ENCODE data around the gene PRDX1. TPM values are rescaled to one million over a fixed set of nuclear protein-coding genes. Genes with fewer than 3 reads are reported as not detected.

Gene PRDX1
- total RNA-seq, 5 donors from 2014 or later (not counting 1 experiment from before 2014, with no cell fraction given) = 59.3 to 156 (median 151) TPM

DNA sequence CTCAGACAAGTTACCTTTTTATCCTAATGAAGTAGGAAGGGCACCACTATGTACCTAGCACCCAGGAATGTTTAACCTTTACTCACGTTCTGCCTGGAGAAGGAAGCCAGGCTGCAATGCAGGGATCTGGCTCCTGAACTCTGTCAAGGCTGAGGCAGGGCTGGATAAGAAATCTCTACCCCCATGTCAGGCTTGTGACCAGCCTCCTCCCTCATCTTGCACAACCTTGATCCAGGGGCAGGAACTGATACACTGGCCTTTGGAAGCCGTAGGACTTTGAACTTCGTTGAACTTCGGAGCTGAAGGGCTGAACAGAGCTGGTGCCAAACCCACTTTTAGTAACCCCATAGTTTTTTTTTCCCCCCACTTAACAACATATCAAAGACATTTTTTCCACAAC lies 20.9 kb upstream of the PRDX1 start:
- H3K27me3 ChIP-seq (replicated peaks in 1 of 2; ENCODE audit: control insufficient read depth in 2 of 2, extremely low read depth in 1 of 2, insufficient read depth in 2 of 2, low read length in 1 of 2) = peaks cover 0 to 6% of the 10 kb centered on the region in 2 experiments
- H3K36me3 ChIP-seq (ENCODE audit: control insufficient read depth in 2 of 2, extremely low read depth in 1 of 2, insufficient read depth in 1 of 2, low read length in 1 of 2) = no peaks in the 10 kb centered on the region
- H3K9me3 ChIP-seq = no peaks in the 10 kb centered on the region
- ChIA-PET CTCF (no interaction called here), POLR2A (no interaction called here)
- Mint-ChIP-seq H3K36me3 (no peaks in the 10 kb centered on the region), H3K9me3 (no peaks in the 10 kb centered on the region), H3K4me3 (peak overlapping the region in 1 of 3 donors; percentile 23), H3K4me1 (peaks cover 12 to 33% (median 27%) of the 10 kb centered on the region in 3 donors), H3K27me3 (no peaks in the 10 kb centered on the region), H3K27ac (no peak overlapping the region)
- H3K4me1 ChIP-seq (ENCODE audit: control insufficient read depth in 1 of 2, extremely low read depth in 1 of 2, insufficient read depth in 2 of 2, low read length in 2 of 2) = peaks cover 23 to 28% of the 10 kb centered on the region in 2 experiments
- no peak for ATAC-seq (replicated peaks in 1 of 4)
- no peak overlapping the region for H3K4me3 ChIP-seq (ENCODE audit: control insufficient read depth in 1 of 2, extremely low read depth in 1 of 2, low read length in 1 of 2)
- DNase-seq = no peak
- WGBS (ENCODE audit: insufficient coverage) = 100% methylated on average over 1 of the region's 4 CpGs
- H3K27ac ChIP-seq (ENCODE audit: low read length) = no peak overlapping the region

DNA sequence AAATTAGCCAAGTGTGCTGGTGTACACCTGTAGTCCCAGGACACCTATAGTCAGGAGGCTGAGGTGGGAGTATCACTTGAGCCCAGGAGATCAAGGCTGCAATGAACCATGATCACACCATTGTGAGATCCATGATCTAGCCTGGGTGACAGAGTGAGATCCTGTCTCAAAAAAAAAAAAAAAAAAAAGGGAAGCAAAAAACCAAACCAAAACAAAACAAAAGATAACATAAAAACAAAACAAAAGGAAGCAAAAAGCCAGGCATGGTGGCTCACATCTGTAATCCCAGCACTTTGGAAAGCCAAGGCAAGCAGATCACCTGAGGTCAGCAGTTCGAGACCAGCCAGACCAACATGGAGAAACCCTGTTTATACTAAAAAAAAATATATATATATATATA lies 19.5 kb upstream of the PRDX1 start:
- Mint-ChIP-seq H3K27ac (no peak overlapping the region), H3K27me3 (no peaks in the 10 kb centered on the region), H3K36me3 (no peaks in the 10 kb centered on the region), H3K4me3 (peak overlapping the region in 1 of 3 donors; percentile 12), H3K4me1 (peaks cover 12 to 34% (median 27%) of the 10 kb centered on the region in 3 donors), H3K9me3 (no peaks in the 10 kb centered on the region)
- H3K27me3 ChIP-seq (replicated peaks in 1 of 2; ENCODE audit: control insufficient read depth in 2 of 2, extremely low read depth in 1 of 2, insufficient read depth in 2 of 2, low read length in 1 of 2) = peaks cover 0 to 6% of the 10 kb centered on the region in 2 experiments
- CTCF ChIA-PET = no interaction called here
- ATAC-seq (replicated peaks in 1 of 4) (no peak), DNase-seq (no peak)
- no peaks in the 10 kb centered on the region for H3K9me3 ChIP-seq
- peaks cover 23 to 28% of the 10 kb centered on the region in 2 experiments for H3K4me1 ChIP-seq (ENCODE audit: control insufficient read depth in 1 of 2, extremely low read depth in 1 of 2, insufficient read depth in 2 of 2, low read length in 2 of 2)
- no CpG with 5 or more reads among the region's 1 CpG for WGBS (ENCODE audit: insufficient coverage)
- H3K36me3 ChIP-seq (ENCODE audit: control insufficient read depth in 2 of 2, extremely low read depth in 1 of 2, insufficient read depth in 1 of 2, low read length in 1 of 2) = no peaks in the 10 kb centered on the region
- POLR2A ChIA-PET = no interaction called here
- no peak overlapping the region for H3K4me3 ChIP-seq (ENCODE audit: control insufficient read depth in 1 of 2, extremely low read depth in 1 of 2, low read length in 1 of 2)
- H3K27ac ChIP-seq (ENCODE audit: low read length) = no peak overlapping the region

DNA sequence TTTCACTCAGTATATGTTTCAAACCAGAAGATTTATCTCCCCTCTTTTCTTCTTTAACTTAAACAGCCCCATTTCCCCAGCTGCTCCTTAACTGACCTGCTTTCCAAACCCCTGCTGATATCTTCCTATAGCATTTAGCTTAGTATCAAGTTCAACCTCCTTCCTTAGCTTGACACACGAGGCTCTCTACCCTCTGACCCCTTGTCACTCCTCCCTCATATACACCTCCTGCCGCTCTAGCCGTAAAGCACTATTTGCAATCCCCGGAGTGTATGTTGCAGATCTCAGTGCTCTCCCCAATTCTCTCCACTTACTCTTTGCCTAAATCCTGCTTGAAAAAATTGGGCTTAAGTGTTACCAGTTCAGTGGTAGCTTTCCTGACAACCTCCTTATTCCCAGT lies 15.2 kb upstream of the PRDX1 start:
- no peaks in the 10 kb centered on the region for H3K9me3 ChIP-seq
- Mint-ChIP-seq H3K4me1 (peaks cover 0 to 4% (median 0%) of the 10 kb centered on the region in 3 donors), H3K9me3 (no peaks in the 10 kb centered on the region), H3K27me3 (no peaks in the 10 kb centered on the region), H3K27ac (no peak overlapping the region), H3K4me3 (no peak overlapping the region), H3K36me3 (no peaks in the 10 kb centered on the region)
- CTCF ChIA-PET = interaction anchor here in 1 of 2 donors (0.6 kb wide), 1 partner anchor 10 kb away, joined by 3 read pairs; no protein-coding TSS in a partner anchor
- H3K4me3 ChIP-seq (ENCODE audit: control insufficient read depth in 1 of 2, extremely low read depth in 1 of 2, low read length in 1 of 2) = no peak overlapping the region
- ATAC-seq (replicated peaks in 1 of 4) (no peak), DNase-seq (no peak)
- H3K36me3 ChIP-seq (ENCODE audit: control insufficient read depth in 2 of 2, extremely low read depth in 1 of 2, insufficient read depth in 1 of 2, low read length in 1 of 2) = no peaks in the 10 kb centered on the region
- 93% methylated on average over 4 of the region's 4 CpGs for WGBS (ENCODE audit: insufficient coverage)
- no peaks in the 10 kb centered on the region for H3K4me1 ChIP-seq (ENCODE audit: control insufficient read depth in 1 of 2, extremely low read depth in 1 of 2, insufficient read depth in 2 of 2, low read length in 2 of 2)
- H3K27me3 ChIP-seq (replicated peaks in 1 of 2; ENCODE audit: control insufficient read depth in 2 of 2, extremely low read depth in 1 of 2, insufficient read depth in 2 of 2, low read length in 1 of 2) = peaks cover 0 to 6% of the 10 kb centered on the region in 2 experiments
- no peak overlapping the region for H3K27ac ChIP-seq (ENCODE audit: low read length)
- POLR2A ChIA-PET = interaction anchor here (0.6 to 0.7 kb wide), 2 partner anchors 11 to 182 kb away, joined by 3 to 4 read pairs; no protein-coding TSS in a partner anchor

DNA sequence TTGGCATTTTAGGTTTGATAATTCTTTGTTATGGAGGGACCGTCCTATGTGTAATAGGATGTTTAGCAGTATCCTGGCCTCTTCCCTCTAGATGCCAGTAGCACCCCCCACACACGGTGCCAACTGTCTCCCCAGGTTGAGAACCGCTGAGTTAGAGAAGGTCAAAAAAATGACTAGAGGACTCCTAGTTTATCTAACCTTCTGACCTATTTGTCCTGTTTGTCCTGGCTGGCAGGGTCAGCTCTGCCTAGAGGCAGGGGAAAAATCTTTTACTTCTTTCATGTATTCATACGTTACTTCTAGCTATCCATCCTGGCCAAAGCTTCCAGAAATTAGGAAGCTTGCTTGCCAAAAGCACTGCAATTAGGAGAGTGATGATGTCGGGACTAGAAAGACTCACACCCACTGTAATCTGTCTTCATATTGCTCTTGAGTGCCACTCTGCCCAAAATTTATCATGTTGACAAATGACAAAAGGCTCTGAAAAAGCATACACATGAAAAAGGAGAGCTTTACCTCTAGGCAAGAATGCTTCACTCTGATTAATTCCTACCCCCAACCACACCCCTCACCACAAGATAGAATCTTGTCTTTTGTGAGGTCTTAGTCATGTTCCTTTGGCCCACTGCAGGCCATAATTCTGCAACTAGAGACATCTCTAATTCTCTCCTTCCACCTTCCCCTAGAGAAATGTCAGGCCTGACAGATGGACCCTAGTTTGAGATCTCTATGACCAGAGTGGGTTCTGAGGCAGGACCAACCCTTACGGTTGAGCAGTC lies 14.5 kb upstream of the PRDX1 start:
- Histone ChIP-seq H3K27me3 (replicated peaks in 1 of 2; ENCODE audit: control insufficient read depth in 2 of 2, extremely low read depth in 1 of 2, insufficient read depth in 2 of 2, low read length in 1 of 2) (peaks cover 0 to 6% of the 10 kb centered on the region in 2 experiments), H3K9me3 (no peaks in the 10 kb centered on the region), H3K4me3 (ENCODE audit: control insufficient read depth in 1 of 2, extremely low read depth in 1 of 2, low read length in 1 of 2) (no peak overlapping the region), H3K4me1 (ENCODE audit: control insufficient read depth in 1 of 2, extremely low read depth in 1 of 2, insufficient read depth in 2 of 2, low read length in 2 of 2) (no peaks in the 10 kb centered on the region), H3K27ac (ENCODE audit: low read length) (no peak overlapping the region), H3K36me3 (ENCODE audit: control insufficient read depth in 2 of 2, extremely low read depth in 1 of 2, insufficient read depth in 1 of 2, low read length in 1 of 2) (no peaks in the 10 kb centered on the region)
- Mint-ChIP-seq H3K27ac (no peak overlapping the region), H3K36me3 (no peaks in the 10 kb centered on the region), H3K4me3 (no peak overlapping the region), H3K9me3 (no peaks in the 10 kb centered on the region), H3K27me3 (no peaks in the 10 kb centered on the region), H3K4me1 (peaks cover 0 to 4% (median 0%) of the 10 kb centered on the region in 3 donors)
- no peak for ATAC-seq (replicated peaks in 1 of 4)
- ChIA-PET CTCF (interaction anchor here (0.6 kb wide), 2 partner anchors 11 to 126 kb away, joined by 3 to 5 read pairs; no protein-coding TSS in a partner anchor), POLR2A (interaction anchor here in 1 of 2 donors (0.6 kb wide), 1 partner anchor 11 kb away, joined by 4 read pairs; no protein-coding TSS in a partner anchor)
- WGBS (ENCODE audit: insufficient coverage) = no CpG with 5 or more reads among the region's 6 CpGs
- no peak for DNase-seq

DNA sequence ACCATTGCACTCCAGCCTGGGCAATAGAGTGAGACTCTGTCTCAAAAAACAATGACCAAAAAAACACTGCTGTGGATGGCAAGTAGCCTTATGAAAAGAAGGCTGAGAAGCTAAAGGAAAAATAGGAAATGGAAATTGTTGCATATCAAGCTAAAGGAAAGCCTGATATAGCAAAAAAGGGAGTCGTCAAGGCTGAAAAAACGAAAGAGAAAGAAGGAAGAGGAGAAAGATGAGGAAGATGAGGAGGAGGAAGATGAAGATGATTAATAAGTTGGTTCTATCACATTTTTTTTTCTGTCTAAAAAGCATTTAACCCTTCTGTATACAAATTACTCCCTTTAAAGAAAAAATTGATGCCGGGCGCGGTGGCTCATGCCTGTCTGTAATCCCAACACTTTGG lies 10.2 kb upstream of the PRDX1 start:
- no peak overlapping the region for H3K4me3 ChIP-seq (ENCODE audit: control insufficient read depth in 1 of 2, extremely low read depth in 1 of 2, low read length in 1 of 2)
- Mint-ChIP-seq H3K4me1 (peaks cover 0 to 2% (median 0%) of the 10 kb centered on the region in 3 donors), H3K27ac (no peak overlapping the region), H3K9me3 (no peaks in the 10 kb centered on the region), H3K36me3 (no peaks in the 10 kb centered on the region), H3K27me3 (no peaks in the 10 kb centered on the region), H3K4me3 (no peak overlapping the region)
- ATAC-seq (replicated peaks in 1 of 4) (no peak), DNase-seq (no peak)
- WGBS (ENCODE audit: insufficient coverage) = 0% methylated on average over 1 of the region's 5 CpGs
- no peaks in the 10 kb centered on the region for H3K9me3 ChIP-seq
- POLR2A ChIA-PET = no interaction called here
- CTCF ChIA-PET = interaction anchor here in 1 of 2 donors (1.0 kb wide), 1 partner anchor 37 kb away, joined by 3 read pairs; no protein-coding TSS in a partner anchor
- H3K4me1 ChIP-seq (ENCODE audit: control insufficient read depth in 1 of 2, extremely low read depth in 1 of 2, insufficient read depth in 2 of 2, low read length in 2 of 2) = no peaks in the 10 kb centered on the region
- H3K27me3 ChIP-seq (replicated peaks in 1 of 2; ENCODE audit: control insufficient read depth in 2 of 2, extremely low read depth in 1 of 2, insufficient read depth in 2 of 2, low read length in 1 of 2) = no peaks in the 10 kb centered on the region
- H3K27ac ChIP-seq (ENCODE audit: low read length) = no peak overlapping the region
- H3K36me3 ChIP-seq (ENCODE audit: control insufficient read depth in 2 of 2, extremely low read depth in 1 of 2, insufficient read depth in 1 of 2, low read length in 1 of 2) = no peaks in the 10 kb centered on the region

DNA sequence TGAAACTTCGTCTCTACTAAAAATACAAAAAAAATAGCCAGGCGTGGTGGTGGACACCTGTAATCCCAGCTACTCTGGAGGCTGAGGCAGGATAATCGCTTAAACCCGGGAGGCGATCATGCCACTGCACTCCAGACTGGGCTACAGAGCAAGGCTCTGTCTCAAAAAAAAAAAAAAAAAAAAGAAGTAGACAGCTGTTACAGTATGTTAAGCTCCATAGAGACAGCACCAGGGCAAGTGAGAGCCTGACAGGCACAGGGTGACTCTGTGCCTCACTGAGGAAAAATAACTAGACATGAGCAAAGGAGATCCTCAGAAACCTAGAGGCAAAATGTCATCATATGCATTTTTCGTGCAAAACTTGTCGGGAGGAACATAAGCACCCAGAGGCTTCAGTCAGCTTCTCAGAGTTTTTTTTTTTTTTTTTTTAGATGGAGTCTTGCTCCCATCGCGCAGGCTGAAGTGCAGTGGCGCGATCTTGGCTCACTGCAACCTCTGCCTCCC lies 9.0 kb upstream of the PRDX1 start:
- Histone ChIP-seq H3K36me3 (ENCODE audit: control insufficient read depth in 2 of 2, extremely low read depth in 1 of 2, insufficient read depth in 1 of 2, low read length in 1 of 2) (no peaks in the 10 kb centered on the region), H3K4me1 (ENCODE audit: control insufficient read depth in 1 of 2, extremely low read depth in 1 of 2, insufficient read depth in 2 of 2, low read length in 2 of 2) (no peaks in the 10 kb centered on the region), H3K9me3 (no peaks in the 10 kb centered on the region), H3K27ac (ENCODE audit: low read length) (no peak overlapping the region), H3K27me3 (replicated peaks in 1 of 2; ENCODE audit: control insufficient read depth in 2 of 2, extremely low read depth in 1 of 2, insufficient read depth in 2 of 2, low read length in 1 of 2) (no peaks in the 10 kb centered on the region), H3K4me3 (ENCODE audit: control insufficient read depth in 1 of 2, extremely low read depth in 1 of 2, low read length in 1 of 2) (no peak overlapping the region)
- ATAC-seq (replicated peaks in 1 of 4) = no peak
- POLR2A ChIA-PET = interaction anchor here in 1 of 2 donors (0.7 kb wide), 1 partner anchor 29 kb away, joined by 3 read pairs; no protein-coding TSS in a partner anchor
- Mint-ChIP-seq H3K27me3 (no peaks in the 10 kb centered on the region), H3K4me1 (no peaks in the 10 kb centered on the region), H3K27ac (no peak overlapping the region), H3K9me3 (no peaks in the 10 kb centered on the region), H3K4me3 (no peak overlapping the region), H3K36me3 (no peaks in the 10 kb centered on the region)
- CTCF ChIA-PET = no interaction called here
- WGBS (ENCODE audit: insufficient coverage) = 97% methylated on average over 3 of the region's 11 CpGs
- no peak for DNase-seq

Measured in T-cell (primary cell).